ENCODE results near the gene JPH2. TPM values are rescaled to one million over a fixed set of nuclear protein-coding genes. Genes with fewer than 3 reads are reported as not detected.

JPH2 gene
- total and polyA plus RNA-seq, 10 of the 15 experiments (the other 5 are each of a cell fraction or from before 2014, with no cell fraction given): 0.16 TPM; not detected in 9

GRCh38 chr20:44117296-44118184, 69.4 kb downstream of the JPH2 start:
- ChIA-PET SMC1A (ENCODE audit: uncharacterized antibody, unreplicated experiment) (interaction anchor here (0.6 to 2.7 kb wide), 6 partner anchors 26 to 267 kb away, joined by 3 to 51 read pairs (median 5); partner anchors contain the start of gene FITM2), RAD21 (ENCODE audit: unreplicated experiment) (interaction anchor here (0.8 to 2.2 kb wide), 7 partner anchors 10 to 193 kb away, joined by 3 to 69 read pairs (median 4); partner anchors contain the start of gene FITM2), CTCF (interaction anchor here (0.7 to 9.3 kb wide), 27 partner anchors 9 to 669 kb away, joined by 3 to 196 read pairs (median 4); no protein-coding TSS in a partner anchor), POLR2A (no interaction called here)
- Histone ChIP-seq H4K20me1 (ENCODE audit: control insufficient read depth, insufficient read depth) (no peaks in the 10 kb centered on the region), H3K9me3 (replicated peaks; ENCODE audit: control insufficient read depth, insufficient read depth, low read length) (no peaks in the 10 kb centered on the region), H3K4me2 (ENCODE audit: control insufficient read depth, insufficient read depth) (no peak overlapping the region), H2AFZ (ENCODE audit: control insufficient read depth, low read depth, low read length) (no peak overlapping the region), H3K27me3 (replicated peaks in 1 of 2; ENCODE audit: control insufficient read depth in 2 of 2, insufficient read depth in 2 of 2, low read length in 1 of 2) (peaks cover 0 to 3% of the 10 kb centered on the region in 2 experiments; a peak in 3 of 4 replicates), H3K9ac (ENCODE audit: control insufficient read depth, insufficient read depth, low read length) (no peak overlapping the region), H3K4me3 (no peak overlapping the region), H3K4me1 (ENCODE audit: control insufficient read depth, insufficient read depth, low read length) (no peaks in the 10 kb centered on the region), H3K79me2 (ENCODE audit: control insufficient read depth, insufficient read depth, low read length) (no peaks in the 10 kb centered on the region), H3K36me3 (ENCODE audit: control insufficient read depth in 2 of 2, insufficient read depth in 2 of 2, low read length in 1 of 2) (no peaks in the 10 kb centered on the region), H3K27ac (ENCODE audit: control insufficient read depth, insufficient read depth) (no peak overlapping the region)
- no peak for TF ChIP-seq JUND (IDR thresholded peaks at IDR 0.05; ENCODE audit: low read depth, low read length)
- TF ChIP-seq KDM1A (IDR thresholded peaks at IDR 0.05; ENCODE audit: borderline replicate concordance): no peak
- TF ChIP-seq CREB1 (IDR thresholded peaks at IDR 0.05; ENCODE audit: low read depth): no peak
- TF ChIP-seq TBL1XR1 (IDR thresholded peaks at IDR 0.05; ENCODE audit: low read depth, low read length): no peak
- no peak for TF ChIP-seq PAX8 (IDR thresholded peaks at IDR 0.05)
- DNase-seq (ENCODE audit: low read depth, low spot score) (no peak), ATAC-seq (no peak), FAIRE-seq (no peak)
- in situ Hi-C loops (cut with MboI): loop anchor here (5.0 kb wide), 1 partner anchor 70 kb away; the partner anchor contains the start of gene JPH2
- intact Hi-C loops (cut with micrococcal nuclease; ENCODE audit: unreplicated experiment): no loop called here
- no TSS peak for BruUV-seq (replicated peaks)
- WGBS (ENCODE audit: insufficient coverage, insufficient replicate concordance, low lambda C conversion rate, missing lambda C conversion rate): 42% methylated on average over 8 of the region's 8 CpGs

Measured in GM12878 (cell line).